GM18870 (cell line): Measurements from ENCODE around the gene DENND6B.
A peak's percentile ranks its signal among the peaks of the same experiment; 100 is the strongest.
"Not testable (repeated sequence)": the region's sequence is repeated elsewhere in the genome, so short reads cannot be mapped to it uniquely, and the experiment has no call there.

Experiments
- ATAC-seq: cut with Tn5 transposase; IDR thresholded peaks from one replicate; pipeline ENCODE4 v1.9.1; 2021; ENCODE audit warnings: moderate library complexity; ENCODE audit not compliant: unreplicated experiment

DENND6B gene, protein sequence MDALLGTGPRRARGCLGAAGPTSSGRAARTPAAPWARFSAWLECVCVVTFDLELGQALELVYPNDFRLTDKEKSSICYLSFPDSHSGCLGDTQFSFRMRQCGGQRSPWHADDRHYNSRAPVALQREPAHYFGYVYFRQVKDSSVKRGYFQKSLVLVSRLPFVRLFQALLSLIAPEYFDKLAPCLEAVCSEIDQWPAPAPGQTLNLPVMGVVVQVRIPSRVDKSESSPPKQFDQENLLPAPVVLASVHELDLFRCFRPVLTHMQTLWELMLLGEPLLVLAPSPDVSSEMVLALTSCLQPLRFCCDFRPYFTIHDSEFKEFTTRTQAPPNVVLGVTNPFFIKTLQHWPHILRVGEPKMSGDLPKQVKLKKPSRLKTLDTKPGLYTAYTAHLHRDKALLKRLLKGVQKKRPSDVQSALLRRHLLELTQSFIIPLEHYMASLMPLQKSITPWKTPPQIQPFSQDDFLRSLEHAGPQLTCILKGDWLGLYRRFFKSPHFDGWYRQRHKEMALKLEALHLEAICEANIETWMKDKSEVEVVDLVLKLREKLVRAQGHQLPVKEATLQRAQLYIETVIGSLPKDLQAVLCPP

GRCh38 chr22:50326956-50327710 lies at the start of gene DENND6B:
DENND6B (minus strand) TSS chr22:50327012; CDS start chr22:50326988, 24 bp downstream.
- ATAC-seq: no peak

GRCh38 chr22:50376085-50376651 lies 49.4 kb upstream of the DENND6B start:
- ATAC-seq: no peak

GRCh38 chr22:50371101-50371648 lies 44.4 kb upstream of the DENND6B start:
- ATAC-seq: no peak

DNA sequence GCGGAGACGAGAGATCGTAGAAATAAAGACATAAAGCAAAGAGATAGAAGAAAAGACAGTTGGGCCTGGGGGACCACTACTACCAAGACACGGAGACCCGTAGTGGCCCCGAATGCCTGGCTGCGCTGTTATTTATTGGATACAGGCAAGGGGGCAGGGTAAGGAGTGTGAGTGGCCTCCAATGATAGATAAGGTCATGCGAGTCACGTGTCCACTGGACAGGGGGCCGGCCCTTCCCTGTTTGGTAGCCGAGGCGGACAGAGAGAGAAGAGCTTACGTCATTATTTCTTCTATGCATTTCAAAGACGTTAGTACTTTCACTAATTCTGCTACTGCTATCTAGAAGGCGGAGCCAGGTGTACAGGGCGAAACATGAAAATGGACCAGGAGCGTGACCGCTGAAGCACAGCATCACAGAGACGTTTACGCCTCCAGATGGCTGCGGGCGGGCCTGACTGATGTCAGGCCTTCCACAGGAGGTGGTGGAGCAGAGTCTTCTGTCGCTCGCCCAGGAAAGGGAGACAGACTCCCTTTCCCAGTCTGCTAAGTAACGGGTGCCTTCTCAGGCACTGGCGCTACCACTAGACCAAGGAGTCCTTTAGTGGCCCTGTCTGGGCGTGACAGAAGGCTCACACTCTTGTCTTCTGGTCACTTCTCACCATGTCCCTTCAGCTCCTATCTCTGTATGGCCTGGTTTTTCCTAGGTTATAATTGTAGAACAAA lies 41.1 kb upstream of the DENND6B start:
- no peak for ATAC-seq

DNA sequence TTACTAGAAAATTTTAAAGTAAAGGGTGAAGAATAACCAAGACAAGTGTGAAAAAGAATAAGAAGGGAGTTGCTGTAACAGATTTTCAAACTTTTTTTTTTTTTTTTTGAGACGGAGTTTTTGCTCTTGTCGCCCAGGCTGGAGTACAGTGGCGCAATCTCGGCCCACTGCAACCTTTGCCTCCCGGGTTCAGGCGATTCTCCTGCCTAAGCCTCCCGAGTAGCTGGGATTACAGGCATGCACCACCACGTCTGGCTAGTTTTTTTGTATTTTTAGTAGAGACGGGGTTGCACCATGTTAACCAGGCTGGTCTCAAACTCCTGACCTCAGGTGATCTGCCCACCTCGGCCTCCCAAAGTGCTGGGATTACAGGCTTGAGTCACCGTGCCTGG lies 37.0 kb upstream of the DENND6B start:
- ATAC-seq: not testable (repeated sequence)

DNA sequence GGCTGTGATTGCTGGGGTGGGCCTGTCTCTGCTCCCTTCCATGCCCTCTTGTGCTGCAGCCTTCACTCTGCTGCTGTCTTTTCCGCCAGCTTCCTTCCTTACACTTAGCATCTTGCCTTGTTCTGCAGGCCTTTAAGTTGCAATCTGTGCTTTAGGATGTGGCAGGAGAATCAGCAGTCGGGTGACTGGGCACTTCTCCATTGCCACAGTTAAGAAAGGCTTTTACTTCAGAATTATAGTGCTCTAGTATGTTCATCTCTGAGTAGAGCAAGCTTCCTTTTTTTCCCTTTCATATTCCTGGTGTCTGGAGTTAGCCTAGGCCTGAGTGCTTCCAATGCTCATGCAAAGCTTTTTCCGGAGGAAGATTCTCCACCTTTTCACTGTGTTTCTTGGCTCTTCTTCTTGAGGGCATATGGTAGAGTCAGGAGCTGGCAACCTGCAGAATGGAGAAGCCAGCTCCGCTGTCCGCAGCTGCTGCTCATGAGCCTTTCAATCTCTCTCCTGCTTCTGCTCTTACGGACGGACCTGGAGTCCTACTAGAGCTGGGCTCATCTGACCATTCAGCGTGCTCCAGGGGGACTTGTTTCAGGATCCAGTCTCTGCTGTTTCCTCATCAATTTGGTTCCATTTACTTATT lies 36.5 kb upstream of the DENND6B start:
- ATAC-seq: no peak

- ATAC-seq: no peak
Observed at GRCh38 chr22:50361688-50362087, 34.9 kb upstream of the DENND6B start.

- no peak for ATAC-seq
Observed at GRCh38 chr22:50361222-50361621, 34.4 kb upstream of the DENND6B start.

DNA sequence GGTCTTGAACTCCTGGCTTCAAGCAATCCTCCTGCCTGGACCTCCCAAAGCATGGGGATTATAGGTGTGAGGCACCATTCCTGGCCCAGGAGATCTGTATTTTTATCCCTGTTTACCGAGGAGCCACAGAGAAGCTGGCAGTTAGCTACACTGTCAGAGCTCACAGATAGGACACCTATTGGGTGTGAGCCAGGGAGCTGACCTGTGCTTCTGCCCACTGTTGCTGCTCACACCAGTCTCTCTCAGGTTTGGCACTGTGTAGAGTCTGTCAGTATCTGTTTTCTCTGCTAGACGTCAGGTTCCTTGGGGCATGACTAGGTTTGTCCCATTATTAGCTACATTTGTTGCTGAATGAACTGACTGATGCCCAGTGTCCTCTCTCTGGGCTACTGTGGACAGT lies 33.8 kb upstream of the DENND6B start:
- no peak for ATAC-seq

DNA sequence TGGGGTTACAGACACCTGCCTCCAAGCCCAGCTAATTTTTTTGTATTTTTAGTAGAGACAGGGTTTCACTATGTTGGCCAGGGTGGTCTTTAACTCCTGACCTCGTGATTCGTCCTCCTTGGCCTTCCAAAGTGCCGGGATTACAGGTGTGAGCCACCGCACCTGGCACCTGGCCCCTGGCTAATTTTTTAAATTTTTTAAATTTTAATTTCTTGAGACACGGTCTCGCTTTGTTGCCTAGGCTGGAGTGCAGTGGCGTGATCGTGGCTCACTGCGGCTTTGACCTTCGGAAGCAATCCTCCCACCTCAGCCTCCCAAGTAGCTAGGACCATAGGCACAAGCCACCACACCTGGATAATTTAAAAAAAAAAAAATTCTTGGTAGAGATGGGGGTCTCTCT lies 30.9 kb upstream of the DENND6B start:
- ATAC-seq: no peak

- no peak for ATAC-seq
Observed at GRCh38 chr22:50357222-50357621, 30.4 kb upstream of the DENND6B start.

DNA sequence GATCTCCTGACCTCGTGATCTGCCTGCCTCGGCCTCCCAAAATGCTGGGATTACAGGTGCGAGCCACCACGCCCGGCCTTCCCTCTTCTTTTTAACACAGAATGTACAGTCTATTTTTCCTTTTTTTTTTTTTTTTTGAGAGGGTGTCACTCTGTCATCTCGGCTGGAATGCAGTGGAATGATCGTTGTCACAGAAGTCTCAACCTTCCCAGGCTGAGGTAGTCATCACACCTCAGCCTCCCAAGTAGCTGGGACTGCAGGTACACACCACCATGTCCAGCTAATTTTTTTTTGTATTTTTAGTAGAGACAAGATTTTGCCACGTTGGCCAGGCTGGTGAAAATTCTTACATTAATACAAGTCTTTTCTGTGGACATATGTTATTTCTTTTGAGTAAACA lies 29.4 kb upstream of the DENND6B start:
- ATAC-seq: no peak

GRCh38 chr22:50348058-50348457 lies 21.2 kb upstream of the DENND6B start:
- no peak for ATAC-seq

DNA sequence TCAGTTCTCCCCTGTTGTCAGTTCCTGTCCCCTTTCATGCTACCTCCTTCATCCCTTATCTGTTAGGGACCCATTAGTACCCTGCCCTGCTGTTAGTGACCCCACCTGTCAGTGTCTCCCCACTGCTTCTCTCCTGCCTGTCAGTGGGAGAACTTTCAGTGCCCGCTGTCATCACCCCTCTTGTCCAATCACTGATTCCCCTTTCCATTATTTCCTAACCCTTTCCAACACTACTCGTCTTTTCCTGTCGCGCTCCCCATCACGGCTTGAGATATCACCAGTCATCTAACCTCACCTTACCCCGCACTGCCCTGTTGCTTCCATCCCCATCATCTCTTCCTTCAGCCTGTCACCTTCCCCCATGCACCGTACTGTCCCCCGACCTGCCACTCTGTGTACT lies 20.3 kb upstream of the DENND6B start:
- ATAC-seq: no peak

- no peak for ATAC-seq
Observed at GRCh38 chr22:50346470-50346869, 19.7 kb upstream of the DENND6B start.

DNA sequence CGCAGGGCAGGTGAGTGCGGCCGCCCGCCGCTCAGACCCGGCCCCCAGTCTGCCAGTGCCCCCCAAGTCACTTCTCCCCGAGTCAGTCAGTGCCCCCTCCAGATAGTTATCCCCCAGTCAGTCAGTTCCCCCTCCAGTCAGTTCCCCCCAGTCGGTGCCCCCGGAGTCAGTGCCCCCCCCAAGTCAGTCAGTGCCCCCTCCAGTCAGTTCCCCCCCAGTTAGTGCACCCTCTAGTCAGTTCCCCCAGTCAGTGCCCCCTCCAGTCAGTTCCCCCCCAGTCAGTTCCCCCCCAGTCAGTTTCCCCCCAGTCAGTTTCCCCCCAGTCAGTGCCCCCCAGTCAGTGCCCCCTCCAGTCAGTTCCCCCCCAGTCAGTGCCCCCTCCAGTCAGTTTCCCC lies 16.7 kb upstream of the DENND6B start:
- no peak for ATAC-seq

- ATAC-seq: peak; percentile 53
Observed at GRCh38 chr22:50342651-50343540, 16.1 kb upstream of the DENND6B start, which contains the start of gene PPP6R2. PPP6R2 (plus strand) TSS chr22:50343327; CDS start chr22:50393909, 50,582 bp downstream.

DNA sequence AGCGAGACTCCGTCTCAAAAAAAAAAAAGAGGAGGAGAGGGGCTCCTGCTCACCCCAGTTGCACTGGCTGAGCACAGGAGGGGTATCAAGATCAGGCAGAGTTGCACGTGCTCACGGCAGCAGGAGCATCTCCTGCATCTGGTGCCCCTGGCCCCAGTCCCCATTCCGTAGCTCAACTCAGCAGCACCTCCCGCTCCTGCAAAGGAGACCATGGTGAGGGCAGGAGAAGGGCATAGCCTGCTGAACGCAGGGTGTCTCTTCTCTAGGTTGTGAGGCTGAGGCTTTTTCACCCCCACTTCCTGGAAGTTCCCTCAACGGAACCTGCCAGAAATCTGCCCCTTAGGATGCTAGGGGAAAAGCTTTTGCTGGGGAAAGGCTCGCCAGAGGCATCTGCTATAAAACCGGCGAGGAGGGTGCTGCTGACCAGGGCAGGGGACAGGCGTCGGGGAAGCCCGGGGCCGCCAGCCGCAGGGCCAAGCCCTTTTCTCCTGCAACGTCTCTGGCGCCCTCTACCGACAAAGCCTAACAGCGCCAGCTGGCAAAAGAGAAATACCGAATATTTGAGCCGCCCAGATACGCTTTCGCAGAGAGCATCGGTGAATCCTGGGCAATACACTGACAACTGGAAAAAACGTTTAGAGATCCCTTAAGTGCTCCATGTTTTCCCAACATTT lies 15.3 kb upstream of the DENND6B start:
- peak; percentile 50 for ATAC-seq
